Measurements from ENCODE around the gene C6orf132. TPM values are rescaled to one million over a fixed set of nuclear protein-coding genes. Genes with fewer than 3 reads are reported as not detected.

The C6orf132 gene
- total RNA-seq, 1 experiment from 2014 or later: 0.15 TPM

- Histone ChIP-seq H3K27me3 (replicated peaks; ENCODE audit: insufficient read depth, low read depth, low read length, poor library complexity) (no peaks in the 10 kb centered on the region), H3K27ac (ENCODE audit: low read depth, low read length, poor library complexity, severe bottlenecking) (no peak overlapping the region), H3K4me3 (ENCODE audit: low read depth, low read length, poor library complexity, severe bottlenecking) (no peak overlapping the region), H3K4me1 (ENCODE audit: insufficient read depth, low read length, poor library complexity, severe bottlenecking) (no peaks in the 10 kb centered on the region), H3K36me3 (ENCODE audit: insufficient read depth, low read length, poor library complexity, severe bottlenecking) (no peaks in the 10 kb centered on the region), H3K9me3 (ENCODE audit: low read depth, low read length, poor library complexity, severe bottlenecking) (no peaks in the 10 kb centered on the region)
- no TSS peak for BruUV-seq (replicated peaks)
- ChIA-PET POLR2A (ENCODE audit: low non-redundant PET) (no interaction called here), CTCF (no interaction called here)
- intact Hi-C loops (cut with micrococcal nuclease; ENCODE audit: unreplicated experiment): no loop called here
- DNase-seq (ENCODE audit: low spot score): no peak
- TF ChIP-seq EZH2 (IDR thresholded peaks at IDR 0.05; ENCODE audit: borderline replicate concordance, low read depth, low read length, poor library complexity, severe bottlenecking): no peak
- TF ChIP-seq CTCF (conservative IDR thresholded peaks at IDR 0.05; ENCODE audit: low read depth, low read length): no peak
Measured at GRCh38 chr6:42156638-42157037, 14.2 kb upstream of the C6orf132 start.

GRCh38 chr6:42155293-42155692 lies 12.9 kb upstream of the C6orf132 start:
- CTCF ChIA-PET: no interaction called here
- BruUV-seq (replicated peaks): no TSS peak
- H3K9me3 ChIP-seq (ENCODE audit: low read depth, low read length, poor library complexity, severe bottlenecking): no peaks in the 10 kb centered on the region
- H3K4me1 ChIP-seq (ENCODE audit: insufficient read depth, low read length, poor library complexity, severe bottlenecking): no peaks in the 10 kb centered on the region
- no peaks in the 10 kb centered on the region for H3K36me3 ChIP-seq (ENCODE audit: insufficient read depth, low read length, poor library complexity, severe bottlenecking)
- DNase-seq (ENCODE audit: low spot score): no peak
- intact Hi-C loops (cut with micrococcal nuclease; ENCODE audit: unreplicated experiment): no loop called here
- POLR2A ChIA-PET (ENCODE audit: low non-redundant PET): no interaction called here
- no peak overlapping the region for H3K27ac ChIP-seq (ENCODE audit: low read depth, low read length, poor library complexity, severe bottlenecking)
- no peak overlapping the region for H3K4me3 ChIP-seq (ENCODE audit: low read depth, low read length, poor library complexity, severe bottlenecking)
- no peaks in the 10 kb centered on the region for H3K27me3 ChIP-seq (replicated peaks; ENCODE audit: insufficient read depth, low read depth, low read length, poor library complexity)
- TF ChIP-seq EZH2 (IDR thresholded peaks at IDR 0.05; ENCODE audit: borderline replicate concordance, low read depth, low read length, poor library complexity, severe bottlenecking): no peak
- no peak for TF ChIP-seq CTCF (conservative IDR thresholded peaks at IDR 0.05; ENCODE audit: low read depth, low read length)

GRCh38 chr6:42154461-42155209 lies 12.2 kb upstream of the C6orf132 start:
- CTCF ChIA-PET: no interaction called here

More at GRCh38 chr6:42154461-42155209, 12.2 kb upstream of the C6orf132 start:
- intact Hi-C loops (cut with micrococcal nuclease; ENCODE audit: unreplicated experiment): no loop called here
- TF ChIP-seq EZH2 (IDR thresholded peaks at IDR 0.05; ENCODE audit: borderline replicate concordance, low read depth, low read length, poor library complexity, severe bottlenecking): no peak
- TF ChIP-seq CTCF (conservative IDR thresholded peaks at IDR 0.05; ENCODE audit: low read depth, low read length): no peak
- H3K27me3 ChIP-seq (replicated peaks; ENCODE audit: insufficient read depth, low read depth, low read length, poor library complexity): no peaks in the 10 kb centered on the region
- no TSS peak for BruUV-seq (replicated peaks)
- H3K4me3 ChIP-seq (ENCODE audit: low read depth, low read length, poor library complexity, severe bottlenecking): no peak overlapping the region
- H3K9me3 ChIP-seq (ENCODE audit: low read depth, low read length, poor library complexity, severe bottlenecking): no peaks in the 10 kb centered on the region
- H3K27ac ChIP-seq (ENCODE audit: low read depth, low read length, poor library complexity, severe bottlenecking): no peak overlapping the region
- H3K4me1 ChIP-seq (ENCODE audit: insufficient read depth, low read length, poor library complexity, severe bottlenecking): no peaks in the 10 kb centered on the region
- POLR2A ChIA-PET (ENCODE audit: low non-redundant PET): no interaction called here
- DNase-seq (ENCODE audit: low spot score): no peak
- no peaks in the 10 kb centered on the region for H3K36me3 ChIP-seq (ENCODE audit: insufficient read depth, low read length, poor library complexity, severe bottlenecking)
